Neural cell (in vitro differentiated cells): ENCODE data around the gene TSPAN31. TPM values are rescaled to one million over a fixed set of nuclear protein-coding genes. Genes with fewer than 3 reads are reported as not detected.

Experiments
- H2AFZ ChIP-seq: fragments of 200-600, 300-800 bp; sonication (generic), shearing (Covaris generic); 2 replicates; pipeline ENCODE4 v1.6.0; 2014; ENCODE audit warnings: low read depth, mild to moderate bottlenecking, antibody characterized with exemption, low read length, moderate library complexity
- H3F3A ChIP-seq: fragments of 200-600 bp; shearing (Covaris generic); 2 replicates; pipeline ENCODE4 v1.6.1; 2016; ENCODE audit warnings: mild to moderate bottlenecking, moderate library complexity, mixed read lengths, antibody characterized with exemption, low read length; ENCODE audit not compliant: insufficient read depth, poor library complexity, severe bottlenecking
- H3K27ac ChIP-seq: fragments of 200-600, 300-800 bp; sonication (generic), shearing (Covaris generic); 2 replicates; pipeline ENCODE4 v1.5.1; 2014; ENCODE audit warnings: mild to moderate bottlenecking, low read length, moderate library complexity
- H3K27me3 ChIP-seq: fragments of 300-800, 200-600 bp; sonication (generic), shearing (Covaris generic); 2 replicates; pipeline ENCODE4 v1.6.0; 2014; ENCODE audit warnings: mild to moderate bottlenecking, low read depth, low read length, moderate library complexity; ENCODE audit not compliant: insufficient read depth
- H3K36me3 ChIP-seq: fragments of 300-800, 200-600 bp; sonication (generic), shearing (Covaris generic); 2 replicates; pipeline ENCODE4 v1.5.1; 2014; ENCODE audit warnings: mild to moderate bottlenecking, antibody characterized with exemption, low read length, moderate library complexity; ENCODE audit not compliant: insufficient read depth
- H3K4me2 ChIP-seq: fragments of 300-800, 200-600 bp; sonication (generic), shearing (Covaris generic); 2 replicates; pipeline ENCODE4 v1.6.0; 2014; ENCODE audit warnings: mild to moderate bottlenecking, low read length
- H3K4me3 ChIP-seq: fragments of 300-800, 200-600 bp; sonication (generic), shearing (Covaris generic); 2 replicates; pipeline ENCODE4 v1.5.1; 2014; ENCODE audit warnings: mild to moderate bottlenecking, low read length, moderate library complexity
- H3K79me2 ChIP-seq: fragments of 200-600 bp; shearing (Covaris generic); replicated peaks from 2 replicates; pipeline ENCODE4 v1.6.0; 2014; ENCODE audit warnings: mild to moderate bottlenecking, low read length, moderate library complexity; ENCODE audit not compliant: insufficient read depth
- H3K9ac ChIP-seq: fragments of 300-800, 200-600 bp; sonication (generic), shearing (Covaris generic); 2 replicates; pipeline ENCODE4 v1.6.1; 2016; ENCODE audit warnings: mild to moderate bottlenecking, low read length, mixed read lengths
- H3K9me2 ChIP-seq: fragments of 200-600 bp; shearing (Covaris generic); 2 replicates; pipeline ENCODE4 v1.6.1; 2016; ENCODE audit warnings: mild to moderate bottlenecking, low read length, mixed read lengths; ENCODE audit not compliant: insufficient read depth
- H3K9me3 ChIP-seq: fragments of 200-600, 300-800 bp; sonication (generic), shearing (Covaris generic); 2 replicates; pipeline ENCODE4 v1.6.1; 2016; ENCODE audit warnings: mild to moderate bottlenecking, mixed run types, low read length, moderate library complexity, mixed read lengths
- H4K20me1 ChIP-seq: fragments of 200-600 bp; shearing (Covaris generic); 2 replicates; pipeline ENCODE4 v1.6.1; 2016; ENCODE audit warnings: mild to moderate bottlenecking, mixed run types; ENCODE audit not compliant: insufficient read depth
- CTCF ChIP-seq: fragments of 450-650 bp; IDR thresholded peaks from 2 replicates; pipeline ENCODE4 v1.5.1; 2014; ENCODE audit warnings: antibody characterized with exemption, mild to moderate bottlenecking, moderate library complexity; ENCODE audit not compliant: poor library complexity, severe bottlenecking
- EP300 ChIP-seq: fragments of 450-650 bp; conservative IDR thresholded peaks from 2 replicates; pipeline ENCODE4 v1.6.1; 2014; ENCODE audit warnings: antibody characterized with exemption, mild to moderate bottlenecking, moderate library complexity; ENCODE audit not compliant: poor library complexity, severe bottlenecking
- EZH2 ChIP-seq: fragments of 200-600, 300-800 bp; shearing (Covaris generic), sonication (generic); IDR thresholded peaks from 2 replicates; pipeline ENCODE4 v1.6.1; 2014; ENCODE audit warnings: antibody characterized with exemption, low read length, borderline replicate concordance, mild to moderate bottlenecking; ENCODE audit not compliant: insufficient read depth, poor library complexity, severe bottlenecking
- MXI1 ChIP-seq: fragments of 450-650 bp; conservative IDR thresholded peaks from 2 replicates; pipeline ENCODE4 v1.6.1; 2014; ENCODE audit warnings: antibody characterized with exemption, mild to moderate bottlenecking; ENCODE audit not compliant: poor library complexity, severe bottlenecking
- POLR2AphosphoS5 ChIP-seq: IDR thresholded peaks from 2 replicates; pipeline ENCODE4 v1.6.1; 2012
- RAD21 ChIP-seq: fragments of 450-650 bp; conservative IDR thresholded peaks from 2 replicates; pipeline ENCODE4 v1.6.1; 2014; ENCODE audit warnings: antibody characterized with exemption, mild to moderate bottlenecking, moderate library complexity
- SMC3 ChIP-seq: fragments of 450-650 bp; conservative IDR thresholded peaks from 2 replicates; pipeline ENCODE4 v1.6.1; 2014; ENCODE audit warnings: antibody characterized with exemption, mild to moderate bottlenecking, moderate library complexity; ENCODE audit not compliant: poor library complexity
- TAF1 ChIP-seq: IDR thresholded peaks from 2 replicates; pipeline ENCODE4 v1.6.1; 2012; ENCODE audit warnings: low read depth
- polyA plus RNA-seq: library from polyadenylated mRNA; depleted of rRNA; stranded (reverse); fragments of >200 nt; gene quantifications from 2 replicates; pipeline ENCODE4 v1.2.3, GENCODE V29; 2014
- TF ChIP-seq, protein P1 (sequence below): IDR thresholded peaks from 2 replicates; pipeline ENCODE4 v1.6.1; 2012; ENCODE audit warnings: borderline replicate concordance

TSPAN31 gene
- polyA plus RNA-seq, 1 donor from 2014 or later: 85.3 TPM

DNA sequence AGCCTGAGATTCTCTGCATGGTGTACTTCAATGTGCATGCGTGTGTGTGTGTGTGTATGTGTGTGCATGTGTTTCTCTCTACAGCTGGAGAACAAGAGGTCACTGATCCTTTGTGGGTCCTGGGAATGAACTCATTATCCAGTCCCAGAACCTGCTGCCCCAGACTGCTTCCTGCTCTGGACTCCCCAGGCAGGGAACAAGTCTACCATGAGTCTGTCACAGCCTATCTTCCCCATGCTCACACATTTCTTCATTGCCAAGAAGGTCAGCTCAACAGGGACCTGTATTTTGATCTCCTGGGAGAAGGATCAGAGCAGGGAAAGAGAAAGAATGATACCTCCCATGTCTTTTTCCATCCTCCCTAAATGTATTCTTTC is 3.4 kb upstream of the TSPAN31 start:
- Histone ChIP-seq H3K27me3 (peaks cover 17% of the 10 kb centered on the region), H4K20me1 (peaks cover 12% of the 10 kb centered on the region), H3K9me2 (no peaks in the 10 kb centered on the region), H3K9me3 (no peaks in the 10 kb centered on the region), H3K27ac (peak overlapping the region; percentile 47), H2AFZ (no peak overlapping the region), H3K36me3 (no peaks in the 10 kb centered on the region), H3K4me2 (no peak overlapping the region), H3K79me2 (no peaks in the 10 kb centered on the region), H3F3A (no peaks in the 10 kb centered on the region), H3K4me3 (peak overlapping the region; percentile 32), H3K9ac (peak overlapping the region; percentile 15)
- TF ChIP-seq, protein P1, sequence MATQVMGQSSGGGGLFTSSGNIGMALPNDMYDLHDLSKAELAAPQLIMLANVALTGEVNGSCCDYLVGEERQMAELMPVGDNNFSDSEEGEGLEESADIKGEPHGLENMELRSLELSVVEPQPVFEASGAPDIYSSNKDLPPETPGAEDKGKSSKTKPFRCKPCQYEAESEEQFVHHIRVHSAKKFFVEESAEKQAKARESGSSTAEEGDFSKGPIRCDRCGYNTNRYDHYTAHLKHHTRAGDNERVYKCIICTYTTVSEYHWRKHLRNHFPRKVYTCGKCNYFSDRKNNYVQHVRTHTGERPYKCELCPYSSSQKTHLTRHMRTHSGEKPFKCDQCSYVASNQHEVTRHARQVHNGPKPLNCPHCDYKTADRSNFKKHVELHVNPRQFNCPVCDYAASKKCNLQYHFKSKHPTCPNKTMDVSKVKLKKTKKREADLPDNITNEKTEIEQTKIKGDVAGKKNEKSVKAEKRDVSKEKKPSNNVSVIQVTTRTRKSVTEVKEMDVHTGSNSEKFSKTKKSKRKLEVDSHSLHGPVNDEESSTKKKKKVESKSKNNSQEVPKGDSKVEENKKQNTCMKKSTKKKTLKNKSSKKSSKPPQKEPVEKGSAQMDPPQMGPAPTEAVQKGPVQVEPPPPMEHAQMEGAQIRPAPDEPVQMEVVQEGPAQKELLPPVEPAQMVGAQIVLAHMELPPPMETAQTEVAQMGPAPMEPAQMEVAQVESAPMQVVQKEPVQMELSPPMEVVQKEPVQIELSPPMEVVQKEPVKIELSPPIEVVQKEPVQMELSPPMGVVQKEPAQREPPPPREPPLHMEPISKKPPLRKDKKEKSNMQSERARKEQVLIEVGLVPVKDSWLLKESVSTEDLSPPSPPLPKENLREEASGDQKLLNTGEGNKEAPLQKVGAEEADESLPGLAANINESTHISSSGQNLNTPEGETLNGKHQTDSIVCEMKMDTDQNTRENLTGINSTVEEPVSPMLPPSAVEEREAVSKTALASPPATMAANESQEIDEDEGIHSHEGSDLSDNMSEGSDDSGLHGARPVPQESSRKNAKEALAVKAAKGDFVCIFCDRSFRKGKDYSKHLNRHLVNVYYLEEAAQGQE: no peak
- peak; percentile 4 for TF ChIP-seq EP300

GRCh38 chr12:57741844-57742738 is 2.7 kb upstream of the TSPAN31 start:
- Histone ChIP-seq H3K27me3 (peaks cover 10% of the 10 kb centered on the region), H3K9me3 (no peaks in the 10 kb centered on the region), H2AFZ (no peak overlapping the region), H4K20me1 (peaks cover 5% of the 10 kb centered on the region), H3F3A (no peaks in the 10 kb centered on the region), H3K4me2 (no peak overlapping the region), H3K27ac (no peak overlapping the region), H3K9ac (no peak overlapping the region), H3K4me3 (no peak overlapping the region), H3K79me2 (no peaks in the 10 kb centered on the region), H3K36me3 (peaks cover 3% of the 10 kb centered on the region), H3K9me2 (no peaks in the 10 kb centered on the region)
- TF ChIP-seq POLR2AphosphoS5 (no peak), TAF1 (no peak), MXI1 (no peak), EP300 (no peak), EZH2 (no peak), CTCF (no peak), SMC3 (no peak), RAD21 (no peak)
- TF ChIP-seq, protein P1: no peak
